Vagina (tissue), 2 donors: ENCODE measurements around the gene RAPGEF4. TPM values are rescaled to one million over a fixed set of nuclear protein-coding genes. Genes with fewer than 3 reads are reported as not detected.

Source experiments
- DNase-seq, 2 donors: peaks; one replicate each; pipeline ENCODE4 v3.0.0-alpha.2; 2017; ENCODE audit errors: extremely low spot score in 2 of 2
- H3K27ac ChIP-seq: fragments of 200-600 bp; sonication (generic); one replicate; pipeline ENCODE4 v1.5.1; 2019
- H3K27me3 ChIP-seq: fragments of 200-600 bp; sonication (generic); one replicate; pipeline ENCODE4 v1.5.1; 2019
- H3K36me3 ChIP-seq, 2 donors: fragments of 200-600 bp; sonication (generic); one replicate each; pipeline ENCODE4 v1.5.1; 2017 to 2019
- H3K4me1 ChIP-seq: fragments of 200-600 bp; sonication (generic); one replicate; pipeline ENCODE4 v1.5.1; 2019
- H3K4me3 ChIP-seq, 2 donors: fragments of 200-600 bp; sonication (generic); 1 replicate in 1 of 2; 2 replicates in 1 of 2; pipeline ENCODE4 v1.5.1; 2016 to 2019
- H3K9me3 ChIP-seq: fragments of 200-600 bp; sonication (generic); one replicate; pipeline ENCODE4 v1.5.1; 2019
- CTCF ChIP-seq, 3 experiments: fragments of 450-650 bp in 2 of 3; fragments of 200-600 bp in 1 of 3; sonication (generic) in 1 of 3; IDR thresholded peaks; one replicate each; pipeline ENCODE4 v1.5.1; 2017 to 2019; ENCODE audit warnings: antibody characterized with exemption in 3 of 3, mild to moderate bottlenecking in 2 of 3, moderate library complexity in 2 of 3
- POLR2A ChIP-seq, 2 donors: fragments of 450-650 bp; IDR thresholded peaks; one replicate each; pipeline ENCODE4 v1.6.1; 2017; ENCODE audit warnings: antibody characterized with exemption in 2 of 2, mild to moderate bottlenecking in 2 of 2, moderate library complexity in 2 of 2
- POLR2AphosphoS5 ChIP-seq, 2 donors: sonication (generic); formaldehyde crosslinking; IDR thresholded peaks; one replicate each; pipeline ENCODE4 v1.9.0; 2017; ENCODE audit warnings: antibody characterized with exemption in 2 of 2, mild to moderate bottlenecking in 2 of 2, low read depth in 1 of 2; ENCODE audit not compliant: insufficient read depth in 1 of 2
- intact Hi-C: fragments of 100-400 bp; cut with DNase I; formaldehyde crosslinking; loops from one replicate; pipeline ENCODE4 v1.15.1; 2023
- total RNA-seq: library from RNA; depleted of rRNA; stranded (reverse); fragments of >200 nt; gene quantifications from one replicate; pipeline ENCODE4 v1.2.3, GENCODE V29; 2016

The RAPGEF4 gene
- total RNA-seq, 1 donor from 2014 or later = 18.4 TPM

GRCh38 chr2:172944022-172944793, 208.6 kb downstream of the RAPGEF4 start:
- Histone ChIP-seq H3K9me3 (no peaks in the 10 kb centered on the region), H3K36me3 (no peaks in the 10 kb centered on the region), H3K4me3 (no peak overlapping the region), H3K4me1 (no peaks in the 10 kb centered on the region), H3K27me3 (no peaks in the 10 kb centered on the region), H3K27ac (no peak overlapping the region)
- no peak for TF ChIP-seq POLR2AphosphoS5 (IDR thresholded peaks at IDR 0.05; ENCODE audit: insufficient read depth in 1 of 2, low read depth in 1 of 2)
- TF ChIP-seq CTCF (IDR thresholded peaks at IDR 0.05) = no peak
- no peak for TF ChIP-seq POLR2A (IDR thresholded peaks at IDR 0.05)
- DNase-seq = no peak
- intact Hi-C loops = no loop called here

- H3K27ac ChIP-seq = no peak overlapping the region
Observed at GRCh38 chr2:172944794-172945509, 209.3 kb downstream of the RAPGEF4 start.

GRCh38 chr2:172945510-172945850, 209.8 kb downstream of the RAPGEF4 start:
- Histone ChIP-seq H3K4me1 (no peaks in the 10 kb centered on the region), H3K27me3 (no peaks in the 10 kb centered on the region), H3K4me3 (no peak overlapping the region), H3K9me3 (no peaks in the 10 kb centered on the region), H3K36me3 (no peaks in the 10 kb centered on the region), H3K27ac (no peak overlapping the region)
- no peak for DNase-seq
- TF ChIP-seq CTCF (IDR thresholded peaks at IDR 0.05) (no peak), POLR2A (IDR thresholded peaks at IDR 0.05) (no peak), POLR2AphosphoS5 (IDR thresholded peaks at IDR 0.05; ENCODE audit: insufficient read depth in 1 of 2, low read depth in 1 of 2) (no peak)
- intact Hi-C loops = no loop called here

More at GRCh38 chr2:172944794-172945509, 209.3 kb downstream of the RAPGEF4 start:
- Histone ChIP-seq H3K4me3 (no peak overlapping the region), H3K4me1 (no peaks in the 10 kb centered on the region), H3K27me3 (no peaks in the 10 kb centered on the region), H3K36me3 (no peaks in the 10 kb centered on the region), H3K9me3 (no peaks in the 10 kb centered on the region)
- intact Hi-C loops = no loop called here
- no peak for DNase-seq
- no peak for TF ChIP-seq CTCF (IDR thresholded peaks at IDR 0.05)
- no peak for TF ChIP-seq POLR2AphosphoS5 (IDR thresholded peaks at IDR 0.05; ENCODE audit: insufficient read depth in 1 of 2, low read depth in 1 of 2)
- TF ChIP-seq POLR2A (IDR thresholded peaks at IDR 0.05) = no peak

GRCh38 chr2:172947461-172948153, 212.0 kb downstream of the RAPGEF4 start:
- intact Hi-C loops = no loop called here
- H3K36me3 ChIP-seq = no peaks in the 10 kb centered on the region
- no peak overlapping the region for H3K27ac ChIP-seq
- no peak overlapping the region for H3K4me3 ChIP-seq
- H3K9me3 ChIP-seq = no peaks in the 10 kb centered on the region
- H3K27me3 ChIP-seq = no peaks in the 10 kb centered on the region
- TF ChIP-seq POLR2AphosphoS5 (IDR thresholded peaks at IDR 0.05; ENCODE audit: insufficient read depth in 1 of 2, low read depth in 1 of 2) (no peak), POLR2A (IDR thresholded peaks at IDR 0.05) (no peak)
- no peaks in the 10 kb centered on the region for H3K4me1 ChIP-seq
- DNase-seq = no peak

GRCh38 chr2:172949522-172949921, 213.9 kb downstream of the RAPGEF4 start:
- Histone ChIP-seq H3K4me3 (no peak overlapping the region), H3K9me3 (no peaks in the 10 kb centered on the region), H3K4me1 (no peaks in the 10 kb centered on the region), H3K27me3 (no peaks in the 10 kb centered on the region), H3K27ac (no peak overlapping the region), H3K36me3 (no peaks in the 10 kb centered on the region)
- intact Hi-C loops = no loop called here
- DNase-seq = no peak
- TF ChIP-seq CTCF (IDR thresholded peaks at IDR 0.05) = no peak
